Uterus (tissue), 4 donors: ENCODE data around the gene FGFBP1. TPM values are rescaled to one million over a fixed set of nuclear protein-coding genes. Genes with fewer than 3 reads are reported as not detected.

Source experiments
- DNase-seq, 2 donors: peaks; one replicate each; pipeline ENCODE4 v3.0.0-alpha.2; 2019 to 2020
- H3K27ac ChIP-seq, 2 donors: fragments of 200-600 bp; sonication (generic); 1 replicate in 1 of 2; 2 replicates in 1 of 2; pipeline ENCODE4 v1.5.1; 2016 to 2018
- H3K27me3 ChIP-seq, 2 donors: fragments of 200-600 bp; sonication (generic); one replicate each; pipeline ENCODE4 v1.5.1; 2018 to 2019; ENCODE audit warnings: control low read depth in 1 of 2
- H3K36me3 ChIP-seq, 2 donors: fragments of 200-600 bp; sonication (generic); one replicate each; pipeline ENCODE4 v1.5.1; 2019; ENCODE audit warnings: control low read depth in 1 of 2
- H3K4me1 ChIP-seq, 2 donors: fragments of 200-600 bp; sonication (generic); one replicate each; pipeline ENCODE4 v1.5.1; 2018 to 2019; ENCODE audit warnings: control low read depth in 1 of 2
- H3K4me3 ChIP-seq, 2 donors: fragments of 200-600 bp; sonication (generic); 1 replicate in 1 of 2; 2 replicates in 1 of 2; pipeline ENCODE4 v1.5.1; 2018 to 2019; ENCODE audit warnings: mild to moderate bottlenecking in 1 of 2
- H3K9me3 ChIP-seq, 2 donors: fragments of 200-600 bp; sonication (generic); one replicate each; pipeline ENCODE4 v1.5.1; 2019; ENCODE audit warnings: control low read depth in 1 of 2
- POLR2A ChIP-seq, 2 donors: fragments of 450-650 bp; IDR thresholded peaks; one replicate each; pipeline ENCODE4 v1.6.1; 2016; ENCODE audit warnings: antibody characterized with exemption in 2 of 2, mild to moderate bottlenecking in 1 of 2, moderate library complexity in 1 of 2
- intact Hi-C: fragments of 100-400 bp; cut with DNase I; formaldehyde crosslinking; loops from one replicate; pipeline ENCODE4 v1.15.1; 2023; ENCODE audit warnings: low total_unique reads
- total RNA-seq, 4 donors: library from RNA; depleted of rRNA in 3 of 4; stranded (reverse); fragments of >200 nt in 3 of 4; gene quantifications; one replicate each; pipeline versions ENCODE4 v1.1.0 to v1.2.4, GENCODE V29; 2014 to 2023
- TF ChIP-seq, protein P1 (sequence below), 4 experiments: fragments of 200-600 bp in 2 of 4; fragments of 450-650 bp in 2 of 4; sonication (generic) in 2 of 4; IDR thresholded peaks; one replicate each; pipeline ENCODE4 v1.5.1; 2016 to 2019; ENCODE audit warnings: antibody characterized with exemption in 4 of 4, mild to moderate bottlenecking in 2 of 4, moderate library complexity in 1 of 4
- donor health status: DM: yes; HTN: yes; CAD: no.

Gene FGFBP1
- total RNA-seq, 4 donors from 2014 or later = not detected

DNA sequence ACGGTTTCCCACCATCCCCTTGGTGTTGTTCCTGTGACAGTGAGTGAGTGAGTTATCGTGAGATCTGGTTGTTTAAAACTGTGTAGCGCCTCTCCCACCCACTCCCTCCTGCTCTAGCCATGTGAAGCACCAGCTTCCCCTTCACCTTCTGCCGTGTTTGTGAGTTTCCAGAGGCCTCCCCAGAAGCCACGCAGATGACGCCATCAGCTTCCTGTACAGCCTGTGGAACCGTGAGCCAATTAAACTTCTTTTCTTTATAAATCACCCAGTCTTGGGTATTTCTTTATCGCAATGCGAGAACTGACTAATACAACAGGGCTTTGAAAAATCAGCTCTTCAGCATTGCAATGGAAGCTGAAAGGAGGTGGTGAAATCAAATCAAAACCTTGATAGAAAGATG, 50.0 kb downstream of the FGFBP1 start:
- TF ChIP-seq, protein P1, sequence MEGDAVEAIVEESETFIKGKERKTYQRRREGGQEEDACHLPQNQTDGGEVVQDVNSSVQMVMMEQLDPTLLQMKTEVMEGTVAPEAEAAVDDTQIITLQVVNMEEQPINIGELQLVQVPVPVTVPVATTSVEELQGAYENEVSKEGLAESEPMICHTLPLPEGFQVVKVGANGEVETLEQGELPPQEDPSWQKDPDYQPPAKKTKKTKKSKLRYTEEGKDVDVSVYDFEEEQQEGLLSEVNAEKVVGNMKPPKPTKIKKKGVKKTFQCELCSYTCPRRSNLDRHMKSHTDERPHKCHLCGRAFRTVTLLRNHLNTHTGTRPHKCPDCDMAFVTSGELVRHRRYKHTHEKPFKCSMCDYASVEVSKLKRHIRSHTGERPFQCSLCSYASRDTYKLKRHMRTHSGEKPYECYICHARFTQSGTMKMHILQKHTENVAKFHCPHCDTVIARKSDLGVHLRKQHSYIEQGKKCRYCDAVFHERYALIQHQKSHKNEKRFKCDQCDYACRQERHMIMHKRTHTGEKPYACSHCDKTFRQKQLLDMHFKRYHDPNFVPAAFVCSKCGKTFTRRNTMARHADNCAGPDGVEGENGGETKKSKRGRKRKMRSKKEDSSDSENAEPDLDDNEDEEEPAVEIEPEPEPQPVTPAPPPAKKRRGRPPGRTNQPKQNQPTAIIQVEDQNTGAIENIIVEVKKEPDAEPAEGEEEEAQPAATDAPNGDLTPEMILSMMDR (IDR thresholded peaks at IDR 0.05) = no peak
- no peak for TF ChIP-seq POLR2A (IDR thresholded peaks at IDR 0.05)
- Histone ChIP-seq H3K4me1 (no peaks in the 10 kb centered on the region), H3K4me3 (no peak overlapping the region), H3K27me3 (no peaks in the 10 kb centered on the region), H3K9me3 (no peaks in the 10 kb centered on the region), H3K36me3 (no peaks in the 10 kb centered on the region), H3K27ac (no peak overlapping the region)
- intact Hi-C loops = no loop called here
- no peak for DNase-seq

Other genes with a start within 250 kb of the FGFBP1 start
- gene BST1, start 235.7 kb downstream of the FGFBP1 start, total RNA-seq = 10 to 100 TPM in 1 of 4 donors, 1 to 10 TPM in 2, not detected in 1; 1.5 to 11.4 (median 7.7) TPM
- gene CD38, start 160.4 kb downstream of the FGFBP1 start, total RNA-seq = 1 to 10 TPM in 2 of 4 donors, under 1 TPM in 2; 0.26 to 4.6 (median 1.6) TPM
- gene FGFBP2, start 24.4 kb upstream of the FGFBP1 start, total RNA-seq = 1 to 10 TPM in 2 of 4 donors, not detected in 2; 1.6 to 2.6 TPM
- 10 to 100 TPM in 1 of 4 donors, 1 to 10 TPM in 1, under 1 TPM in 2; 0.18 to 24.6 (median 1.1) TPM for gene PROM1, start 145.3 kb upstream of the FGFBP1 start, total RNA-seq